ENCODE data around the gene BCAS3.

BCAS3 gene

DNA sequence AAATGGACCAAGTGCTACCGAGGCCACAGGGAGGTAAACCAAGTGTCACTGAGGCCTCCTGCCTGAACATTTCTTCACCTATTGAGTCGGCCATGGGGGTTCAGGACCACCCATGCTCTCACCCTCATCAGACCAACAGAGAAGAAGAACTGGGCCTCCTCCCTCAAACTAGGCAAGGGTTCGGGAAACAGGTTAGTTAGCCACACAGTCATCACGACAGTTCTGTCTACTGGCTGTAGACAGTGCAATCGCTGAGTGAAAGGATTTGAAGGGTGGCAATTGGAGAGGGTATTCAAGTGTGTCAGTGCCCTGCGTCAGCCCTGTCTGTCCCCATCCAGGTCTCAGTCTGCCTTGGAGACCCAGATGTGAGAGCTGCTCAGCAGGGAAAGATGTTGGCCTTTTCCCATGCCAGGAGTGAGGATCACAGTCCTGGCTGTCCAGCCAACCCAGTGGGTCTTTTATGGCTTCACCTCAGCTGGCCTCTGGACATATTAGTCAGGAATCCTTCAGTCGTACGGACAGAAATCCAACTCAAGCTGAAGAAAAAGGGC, 741.9 kb downstream of the BCAS3 start:
- Histone ChIP-seq H3K4me2 (ENCODE audit: low read length) (no peak overlapping the region), H3K79me2 (ENCODE audit: control insufficient read depth, low read length) (no peaks in the 10 kb centered on the region), H3K9me3 (ENCODE audit: control insufficient read depth, insufficient read depth, low read length) (no peaks in the 10 kb centered on the region), H3K4me1 (ENCODE audit: control insufficient read depth, low read length) (no peaks in the 10 kb centered on the region), H3K27ac (ENCODE audit: low read depth, low read length) (no peak overlapping the region), H3K4me3 (ENCODE audit: low read length) (no peak overlapping the region), H3K36me3 (ENCODE audit: control insufficient read depth, low read length) (no peaks in the 10 kb centered on the region), H3F3A (ENCODE audit: control insufficient read depth, insufficient read depth) (no peaks in the 10 kb centered on the region), H3K9me2 (replicated peaks; ENCODE audit: control insufficient read depth, low read length) (no peaks in the 10 kb centered on the region), H4K20me1 (ENCODE audit: control insufficient read depth, insufficient read depth, low read depth, low read length) (no peaks in the 10 kb centered on the region), H3K27me3 (ENCODE audit: control insufficient read depth, low read length) (peaks cover 9% of the 10 kb centered on the region)
- no peak for TF ChIP-seq EZH2phosphoT487 (IDR thresholded peaks at IDR 0.05; ENCODE audit: borderline replicate concordance, low read length)
- TF ChIP-seq, protein P1, sequence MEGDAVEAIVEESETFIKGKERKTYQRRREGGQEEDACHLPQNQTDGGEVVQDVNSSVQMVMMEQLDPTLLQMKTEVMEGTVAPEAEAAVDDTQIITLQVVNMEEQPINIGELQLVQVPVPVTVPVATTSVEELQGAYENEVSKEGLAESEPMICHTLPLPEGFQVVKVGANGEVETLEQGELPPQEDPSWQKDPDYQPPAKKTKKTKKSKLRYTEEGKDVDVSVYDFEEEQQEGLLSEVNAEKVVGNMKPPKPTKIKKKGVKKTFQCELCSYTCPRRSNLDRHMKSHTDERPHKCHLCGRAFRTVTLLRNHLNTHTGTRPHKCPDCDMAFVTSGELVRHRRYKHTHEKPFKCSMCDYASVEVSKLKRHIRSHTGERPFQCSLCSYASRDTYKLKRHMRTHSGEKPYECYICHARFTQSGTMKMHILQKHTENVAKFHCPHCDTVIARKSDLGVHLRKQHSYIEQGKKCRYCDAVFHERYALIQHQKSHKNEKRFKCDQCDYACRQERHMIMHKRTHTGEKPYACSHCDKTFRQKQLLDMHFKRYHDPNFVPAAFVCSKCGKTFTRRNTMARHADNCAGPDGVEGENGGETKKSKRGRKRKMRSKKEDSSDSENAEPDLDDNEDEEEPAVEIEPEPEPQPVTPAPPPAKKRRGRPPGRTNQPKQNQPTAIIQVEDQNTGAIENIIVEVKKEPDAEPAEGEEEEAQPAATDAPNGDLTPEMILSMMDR (IDR thresholded peaks at IDR 0.05; ENCODE audit: low read depth, low read length, poor library complexity, severe bottlenecking), result no peak

DNA sequence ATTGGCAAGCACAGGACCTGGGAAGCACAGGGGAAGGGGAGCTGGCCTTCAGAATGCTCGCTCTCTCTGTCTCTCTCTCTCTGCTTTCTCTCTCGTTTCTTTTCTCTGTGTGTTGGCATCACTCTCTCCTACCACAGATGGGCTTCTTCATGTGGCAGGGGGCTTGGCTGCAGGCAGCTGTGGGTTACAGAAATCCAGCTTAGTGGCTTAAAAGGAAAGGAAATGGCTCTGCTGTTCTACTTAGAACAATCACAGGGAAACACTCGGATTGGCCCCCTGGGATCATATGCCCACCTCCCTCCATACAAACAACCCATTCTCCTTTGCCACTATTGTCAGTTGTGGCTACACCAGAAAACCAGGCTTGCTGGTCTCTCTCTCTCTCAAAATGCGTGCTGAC, 742.4 kb downstream of the BCAS3 start:
- TF ChIP-seq, protein P1 (IDR thresholded peaks at IDR 0.05; ENCODE audit: low read depth, low read length, poor library complexity, severe bottlenecking), result no peak
- no peak for TF ChIP-seq EZH2phosphoT487 (IDR thresholded peaks at IDR 0.05; ENCODE audit: borderline replicate concordance, low read length)
- peaks cover 9% of the 10 kb centered on the region for H3K27me3 ChIP-seq (ENCODE audit: control insufficient read depth, low read length)
- no peaks in the 10 kb centered on the region for H3K9me3 ChIP-seq (ENCODE audit: control insufficient read depth, insufficient read depth, low read length)
- no peaks in the 10 kb centered on the region for H3F3A ChIP-seq (ENCODE audit: control insufficient read depth, insufficient read depth)
- H3K36me3 ChIP-seq (ENCODE audit: control insufficient read depth, low read length), result no peaks in the 10 kb centered on the region
- no peaks in the 10 kb centered on the region for H3K4me1 ChIP-seq (ENCODE audit: control insufficient read depth, low read length)
- H3K4me2 ChIP-seq (ENCODE audit: low read length), result no peak overlapping the region
- no peak overlapping the region for H3K27ac ChIP-seq (ENCODE audit: low read depth, low read length)
- H3K9me2 ChIP-seq (replicated peaks; ENCODE audit: control insufficient read depth, low read length), result no peaks in the 10 kb centered on the region
- H4K20me1 ChIP-seq (ENCODE audit: control insufficient read depth, insufficient read depth, low read depth, low read length), result no peaks in the 10 kb centered on the region
- H3K79me2 ChIP-seq (ENCODE audit: control insufficient read depth, low read length), result no peaks in the 10 kb centered on the region
- H3K4me3 ChIP-seq (ENCODE audit: low read length), result no peak overlapping the region

DNA sequence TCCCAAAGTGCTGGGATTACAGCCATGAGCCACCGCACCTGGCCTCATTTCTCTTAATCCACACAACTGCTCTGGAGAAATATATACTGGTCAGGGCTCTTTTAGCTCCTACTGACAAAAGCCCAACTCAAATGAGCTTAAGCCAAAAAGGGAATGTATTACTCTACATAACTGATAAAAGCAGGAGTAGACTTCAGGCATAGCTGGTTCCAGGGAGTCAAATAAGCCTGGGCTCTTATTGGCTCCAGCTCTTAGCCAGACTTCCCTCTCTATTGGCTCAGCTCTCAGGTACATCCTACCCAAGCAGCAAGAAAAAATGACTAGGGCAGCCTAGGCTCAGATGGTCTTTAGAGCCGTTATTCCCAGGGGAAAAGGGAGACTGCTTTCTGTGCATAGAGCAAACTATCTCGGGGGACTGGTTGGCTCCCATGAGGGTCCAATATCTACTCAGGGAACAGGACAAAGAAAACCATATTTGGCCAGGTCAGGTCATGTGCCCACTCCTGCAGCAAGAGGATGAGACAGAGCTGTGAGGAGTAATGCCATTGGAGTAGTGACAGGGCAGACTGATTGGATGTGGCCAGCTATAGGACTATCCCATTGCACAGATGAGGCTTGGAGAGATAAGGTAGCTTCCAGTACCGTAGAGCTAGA, 743.2 kb downstream of the BCAS3 start:
- peaks cover 9% of the 10 kb centered on the region for H3K27me3 ChIP-seq (ENCODE audit: control insufficient read depth, low read length)
- H3K79me2 ChIP-seq (ENCODE audit: control insufficient read depth, low read length), result no peaks in the 10 kb centered on the region
- H4K20me1 ChIP-seq (ENCODE audit: control insufficient read depth, insufficient read depth, low read depth, low read length), result no peaks in the 10 kb centered on the region
- no peaks in the 10 kb centered on the region for H3K9me2 ChIP-seq (replicated peaks; ENCODE audit: control insufficient read depth, low read length)
- TF ChIP-seq, protein P1 (IDR thresholded peaks at IDR 0.05; ENCODE audit: low read depth, low read length, poor library complexity, severe bottlenecking), result no peak
- TF ChIP-seq EZH2phosphoT487 (IDR thresholded peaks at IDR 0.05; ENCODE audit: borderline replicate concordance, low read length), result no peak
- H3K4me3 ChIP-seq (ENCODE audit: low read length), result no peak overlapping the region
- H3K36me3 ChIP-seq (ENCODE audit: control insufficient read depth, low read length), result no peaks in the 10 kb centered on the region
- H3K27ac ChIP-seq (ENCODE audit: low read depth, low read length), result no peak overlapping the region
- no peaks in the 10 kb centered on the region for H3K4me1 ChIP-seq (ENCODE audit: control insufficient read depth, low read length)
- H3F3A ChIP-seq (ENCODE audit: control insufficient read depth, insufficient read depth), result no peaks in the 10 kb centered on the region
- H3K9me3 ChIP-seq (ENCODE audit: control insufficient read depth, insufficient read depth, low read length), result no peaks in the 10 kb centered on the region
- H3K4me2 ChIP-seq (ENCODE audit: low read length), result no peak overlapping the region

All from DOHH2 (cell line).